ENCODE measurements around the gene ABCC4. TPM values are rescaled to one million over a fixed set of nuclear protein-coding genes. Genes with fewer than 3 reads are reported as not detected.

ABCC4 gene
- total RNA-seq, 1 donor: 21.4 TPM

DNA sequence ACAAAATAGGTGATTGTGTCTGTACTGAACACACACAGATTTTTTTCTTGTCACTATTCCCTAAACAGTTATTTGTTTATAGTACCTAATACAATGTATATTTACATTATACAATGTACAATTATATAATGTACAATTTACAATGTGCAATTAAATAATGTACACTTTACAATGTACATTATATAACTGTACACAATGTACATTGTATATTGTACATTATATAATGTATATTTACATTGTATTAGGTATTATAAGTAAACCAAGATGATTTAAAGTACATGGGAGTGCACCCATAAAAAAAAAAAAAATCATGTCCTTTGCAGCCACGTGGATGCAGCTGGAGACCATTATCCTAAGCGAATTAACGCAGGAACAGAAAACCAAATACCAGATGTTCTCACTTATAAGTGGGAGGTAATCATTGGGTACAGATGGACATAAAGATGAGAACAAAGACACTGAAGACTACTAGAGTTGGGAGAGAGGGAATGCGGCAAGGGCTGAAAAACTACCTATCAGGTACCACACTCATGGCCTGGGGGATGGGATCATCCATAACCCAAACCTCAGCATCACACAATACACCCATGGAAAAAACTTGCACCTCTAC lies 68.1 kb downstream of the ABCC4 start:
- no peak overlapping the region for H3K4me3 ChIP-seq (ENCODE audit: low read depth, low read length)
- DNase-seq (ENCODE audit: low read depth): no peak
- TF ChIP-seq, protein P1, sequence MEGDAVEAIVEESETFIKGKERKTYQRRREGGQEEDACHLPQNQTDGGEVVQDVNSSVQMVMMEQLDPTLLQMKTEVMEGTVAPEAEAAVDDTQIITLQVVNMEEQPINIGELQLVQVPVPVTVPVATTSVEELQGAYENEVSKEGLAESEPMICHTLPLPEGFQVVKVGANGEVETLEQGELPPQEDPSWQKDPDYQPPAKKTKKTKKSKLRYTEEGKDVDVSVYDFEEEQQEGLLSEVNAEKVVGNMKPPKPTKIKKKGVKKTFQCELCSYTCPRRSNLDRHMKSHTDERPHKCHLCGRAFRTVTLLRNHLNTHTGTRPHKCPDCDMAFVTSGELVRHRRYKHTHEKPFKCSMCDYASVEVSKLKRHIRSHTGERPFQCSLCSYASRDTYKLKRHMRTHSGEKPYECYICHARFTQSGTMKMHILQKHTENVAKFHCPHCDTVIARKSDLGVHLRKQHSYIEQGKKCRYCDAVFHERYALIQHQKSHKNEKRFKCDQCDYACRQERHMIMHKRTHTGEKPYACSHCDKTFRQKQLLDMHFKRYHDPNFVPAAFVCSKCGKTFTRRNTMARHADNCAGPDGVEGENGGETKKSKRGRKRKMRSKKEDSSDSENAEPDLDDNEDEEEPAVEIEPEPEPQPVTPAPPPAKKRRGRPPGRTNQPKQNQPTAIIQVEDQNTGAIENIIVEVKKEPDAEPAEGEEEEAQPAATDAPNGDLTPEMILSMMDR (IDR thresholded peaks at IDR 0.05; ENCODE audit: insufficient read depth, low read length): no peak

DNA sequence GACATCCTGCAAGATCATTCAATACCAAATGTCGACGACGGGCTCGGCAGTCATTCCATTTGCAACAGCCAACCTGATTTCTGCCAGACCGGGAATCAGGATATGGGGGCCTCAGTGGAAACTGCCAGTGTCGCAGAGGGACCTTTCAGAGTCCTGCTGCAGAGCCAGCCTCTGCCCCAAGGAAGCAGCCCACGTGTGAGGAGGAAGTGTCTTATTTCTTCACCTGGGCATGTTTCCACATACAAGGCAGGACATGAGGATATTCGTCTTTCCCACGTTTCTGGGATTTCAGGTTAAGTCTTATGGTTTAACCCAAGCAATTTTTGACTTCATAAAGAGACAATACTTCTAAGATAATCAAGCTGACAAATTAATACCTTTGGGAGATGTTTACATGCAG lies 69.9 kb downstream of the ABCC4 start:
- DNase-seq (ENCODE audit: low read depth): no peak
- no peak overlapping the region for H3K4me3 ChIP-seq (ENCODE audit: low read depth, low read length)
- TF ChIP-seq, protein P1 (IDR thresholded peaks at IDR 0.05; ENCODE audit: insufficient read depth, low read length): no peak

DNA sequence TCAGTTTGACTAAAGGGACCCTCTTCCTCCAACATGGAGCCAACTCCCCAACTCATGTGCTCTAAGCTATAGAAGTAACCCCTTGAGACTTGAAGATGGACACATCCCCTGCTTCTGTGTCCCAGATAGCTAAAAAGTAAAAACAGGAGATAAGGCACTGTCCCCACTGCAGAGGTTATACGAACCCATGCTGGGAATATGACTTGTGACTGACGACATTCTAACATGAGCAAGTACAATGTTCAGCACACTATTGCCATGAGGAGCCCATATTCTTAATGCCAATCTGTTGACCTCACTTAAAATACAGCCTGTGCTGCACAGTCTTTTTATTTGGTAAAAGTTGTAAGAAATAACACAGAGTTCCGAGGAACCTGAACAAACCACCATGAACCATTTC lies 71.4 kb downstream of the ABCC4 start:
- no peak for DNase-seq (ENCODE audit: low read depth)

GRCh38 chr13:95228130-95228529 lies 73.1 kb downstream of the ABCC4 start:
- H3K4me3 ChIP-seq (ENCODE audit: low read depth, low read length): no peak overlapping the region
- TF ChIP-seq, protein P1 (IDR thresholded peaks at IDR 0.05; ENCODE audit: insufficient read depth, low read length): no peak
- DNase-seq (ENCODE audit: low read depth): no peak

More for the DNA sequence above, 71.4 kb downstream of the ABCC4 start:
- TF ChIP-seq, protein P1 (IDR thresholded peaks at IDR 0.05; ENCODE audit: insufficient read depth, low read length): no peak
- no peak overlapping the region for H3K4me3 ChIP-seq (ENCODE audit: low read depth, low read length)

DNA sequence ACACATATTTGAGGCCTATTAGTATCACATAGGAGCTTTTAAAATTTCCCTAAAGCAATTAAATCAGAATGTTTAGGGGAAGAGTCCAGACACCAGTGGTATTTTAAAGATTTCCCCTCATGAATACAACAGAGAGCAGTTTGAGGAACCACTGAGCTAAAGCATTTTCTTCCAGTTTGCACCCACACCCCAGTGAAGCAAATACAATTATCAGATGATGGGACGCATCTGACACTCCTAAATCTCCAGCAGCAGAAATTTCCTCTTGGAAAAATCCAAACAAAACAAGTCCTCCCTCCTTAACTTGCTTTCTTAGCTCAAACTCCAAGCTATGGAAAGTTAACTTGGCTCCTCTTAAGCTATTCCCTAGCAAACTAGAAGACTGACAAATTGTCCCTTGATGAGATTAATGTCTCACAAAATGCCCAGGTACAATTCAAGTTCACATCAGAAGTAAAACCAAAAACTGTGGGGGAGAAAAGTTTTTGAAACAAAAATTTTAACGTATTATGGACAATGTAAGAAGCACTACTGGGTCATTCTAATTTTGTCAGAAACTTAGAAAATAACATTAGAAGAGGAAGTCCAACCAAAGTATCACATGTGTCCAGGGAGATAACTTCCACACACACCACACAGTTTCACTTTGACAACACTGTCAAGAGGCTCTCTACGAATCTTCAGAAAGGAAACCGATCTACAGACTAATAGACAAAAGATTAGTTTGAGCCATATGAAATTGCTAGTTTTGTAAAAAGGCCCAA lies 74.1 kb downstream of the ABCC4 start:
- no peak overlapping the region for H3K4me3 ChIP-seq (ENCODE audit: low read depth, low read length)
- TF ChIP-seq, protein P1 (IDR thresholded peaks at IDR 0.05; ENCODE audit: insufficient read depth, low read length): no peak
- no peak for DNase-seq (ENCODE audit: low read depth)

- DNase-seq (ENCODE audit: low read depth): no peak
- TF ChIP-seq, protein P1 (IDR thresholded peaks at IDR 0.05; ENCODE audit: insufficient read depth, low read length): no peak
- H3K4me3 ChIP-seq (ENCODE audit: low read depth, low read length): no peak overlapping the region
Observed at GRCh38 chr13:95226476-95226875, 74.8 kb downstream of the ABCC4 start.

Data from fibroblast of the aortic adventitia (primary cell).